Activated CD4-positive, alpha-beta T cell treated with anti-CD3 and anti-CD28 coated beads, Interleukin-2, Interleukin-6, amounts not matched to agents 100 ng/mL and 50 ng/mL, durations not matched to agents 16 hours and 8 hours (primary cell): ENCODE data around the gene AGAP9.
"Not testable (repeated sequence)": the region's sequence is repeated elsewhere in the genome, so short reads cannot be mapped to it uniquely, and the experiment has no call there.

ENCODE experiments used
- DNase-seq: peaks from one replicate; pipeline ENCODE4 v3.0.0-alpha.2; 2020

Gene AGAP9

GRCh38 chr10:47484786-47485185 is 38.7 kb downstream of the AGAP9 start:
- not testable (repeated sequence) for DNase-seq

GRCh38 chr10:47483923-47484322 is 39.5 kb downstream of the AGAP9 start, which contains the start of gene ANXA8:
Gene ANXA8, minus strand, starts transcription at chr10:47484115. Its CDS starts 182 bp downstream, at chr10:47483933.
- DNase-seq, result not testable (repeated sequence)

- DNase-seq, result not testable (repeated sequence)
Observed at GRCh38 chr10:47482367-47482766, 41.1 kb downstream of the AGAP9 start.

GRCh38 chr10:47481768-47482181 is 41.7 kb downstream of the AGAP9 start:
- DNase-seq, result not testable (repeated sequence)

- not testable (repeated sequence) for DNase-seq
Observed at GRCh38 chr10:47481182-47481766, 42.2 kb downstream of the AGAP9 start.

- not testable (repeated sequence) for DNase-seq
Observed at GRCh38 chr10:47480133-47480532, 43.3 kb downstream of the AGAP9 start.

- DNase-seq, result not testable (repeated sequence)
Observed at GRCh38 chr10:47478114-47478513, 45.3 kb downstream of the AGAP9 start.

GRCh38 chr10:47477078-47477477 is 46.4 kb downstream of the AGAP9 start:
- DNase-seq, result not testable (repeated sequence)

GRCh38 chr10:47475101-47475500 is 48.3 kb downstream of the AGAP9 start:
- DNase-seq, result not testable (repeated sequence)

- not testable (repeated sequence) for DNase-seq
Observed at GRCh38 chr10:47473516-47473915, 49.9 kb downstream of the AGAP9 start.

GRCh38 chr10:47472647-47473046 is 50.8 kb downstream of the AGAP9 start:
- not testable (repeated sequence) for DNase-seq

GRCh38 chr10:47472072-47472471 is 51.4 kb downstream of the AGAP9 start:
- not testable (repeated sequence) for DNase-seq

GRCh38 chr10:47468731-47469528 is 54.5 kb downstream of the AGAP9 start:
- not testable (repeated sequence) for DNase-seq

- not testable (repeated sequence) for DNase-seq
Observed at GRCh38 chr10:47467957-47468356, 55.5 kb downstream of the AGAP9 start.

- not testable (repeated sequence) for DNase-seq
Observed at GRCh38 chr10:47467458-47467857, 56.0 kb downstream of the AGAP9 start.

- DNase-seq, result not testable (repeated sequence)
Observed at GRCh38 chr10:47465216-47465917, 58.1 kb downstream of the AGAP9 start.

GRCh38 chr10:47462577-47463358 is 60.7 kb downstream of the AGAP9 start:
- not testable (repeated sequence) for DNase-seq

- DNase-seq, result not testable (repeated sequence)
Observed at GRCh38 chr10:47461261-47461687, 62.2 kb downstream of the AGAP9 start.

GRCh38 chr10:47458466-47459154 is 64.8 kb downstream of the AGAP9 start:
- DNase-seq, result no peak

- no peak for DNase-seq
Observed at GRCh38 chr10:47457826-47458225, 65.6 kb downstream of the AGAP9 start.

GRCh38 chr10:47457528-47457820 is 66.0 kb downstream of the AGAP9 start:
- DNase-seq, result no peak
